ENCODE data around the gene CDH26.
"Not testable (repeated sequence)": the region's sequence is repeated elsewhere in the genome, so short reads cannot be mapped to it uniquely, and the experiment has no call there.

CDH26 gene

DNA sequence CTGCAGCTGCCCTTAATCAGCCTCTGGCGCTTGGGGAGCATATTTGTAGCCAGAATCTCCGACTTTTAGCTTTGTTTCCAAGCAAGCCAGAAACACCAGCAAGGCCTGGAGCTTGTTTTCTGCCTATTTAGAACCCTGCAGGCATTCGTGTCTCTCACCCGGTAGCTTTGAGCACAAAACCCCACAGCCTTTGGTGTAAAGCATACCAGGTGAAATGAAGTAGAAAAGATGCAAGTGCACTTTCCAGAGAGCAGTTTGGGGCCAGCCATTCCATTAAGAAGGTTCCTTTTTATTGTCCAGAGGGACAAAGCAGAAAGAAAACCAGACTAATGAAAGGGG lies 17.3 kb upstream of the CDH26 start:
- no peak for DNase-seq

DNA sequence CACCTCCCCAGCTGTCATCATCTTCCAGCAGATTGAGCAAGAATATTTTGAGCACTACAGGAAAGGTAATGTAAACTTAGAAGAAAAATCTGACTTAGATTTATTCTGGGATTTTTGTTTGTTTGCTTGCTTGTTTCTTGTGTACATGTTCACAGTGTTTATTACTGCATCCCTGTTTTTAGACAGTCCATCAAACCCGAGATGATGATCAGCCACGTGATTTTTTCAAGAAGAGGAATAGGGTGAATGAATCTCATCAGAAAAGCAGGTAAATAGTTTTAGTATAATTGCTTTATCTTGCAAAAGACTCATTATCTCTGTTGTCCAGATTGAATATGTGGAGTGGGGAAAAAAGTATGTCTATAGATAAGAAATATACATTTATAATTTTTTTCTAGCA lies 16.0 kb upstream of the CDH26 start:
- no peak for DNase-seq

DNA sequence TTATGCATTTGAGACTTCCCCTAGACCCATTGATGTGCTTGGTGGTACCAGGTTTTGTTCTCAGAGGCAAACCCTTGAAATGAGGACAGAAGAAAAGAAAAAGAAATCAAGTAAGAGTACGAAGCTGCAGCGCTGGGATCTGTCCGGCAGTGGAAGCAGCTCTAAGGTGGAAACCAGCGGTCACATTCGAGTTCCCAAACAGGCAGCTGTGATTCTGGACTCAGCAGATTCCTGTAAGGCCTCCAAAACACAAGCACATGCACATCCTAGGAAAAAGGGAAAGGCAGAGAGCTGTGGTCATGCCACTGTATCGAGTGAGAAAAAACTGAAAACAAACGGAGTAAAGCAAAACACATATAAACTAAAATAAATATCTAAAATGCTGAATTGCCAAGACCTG lies 13.5 kb upstream of the CDH26 start:
- no peak for DNase-seq

DNA sequence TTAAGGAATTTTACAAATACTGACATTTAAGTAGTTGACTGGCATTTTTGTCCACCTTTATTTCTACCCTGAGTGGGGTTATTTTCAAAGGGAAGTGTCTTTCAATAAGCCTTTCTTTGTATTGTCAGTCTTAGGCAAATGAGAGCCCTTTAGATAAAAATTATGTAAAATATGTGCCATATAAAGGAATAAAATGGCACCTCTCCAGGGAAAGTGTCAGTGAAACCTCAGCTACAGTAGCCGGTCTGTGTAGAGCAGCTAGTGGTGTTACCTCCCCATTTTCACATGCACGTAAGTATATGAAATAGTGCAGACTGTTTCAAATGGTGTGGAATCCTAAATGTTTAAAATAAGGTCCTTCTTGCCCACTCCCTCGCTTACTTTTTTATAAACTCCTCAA lies 13.0 kb upstream of the CDH26 start:
- DNase-seq = no peak

DNA sequence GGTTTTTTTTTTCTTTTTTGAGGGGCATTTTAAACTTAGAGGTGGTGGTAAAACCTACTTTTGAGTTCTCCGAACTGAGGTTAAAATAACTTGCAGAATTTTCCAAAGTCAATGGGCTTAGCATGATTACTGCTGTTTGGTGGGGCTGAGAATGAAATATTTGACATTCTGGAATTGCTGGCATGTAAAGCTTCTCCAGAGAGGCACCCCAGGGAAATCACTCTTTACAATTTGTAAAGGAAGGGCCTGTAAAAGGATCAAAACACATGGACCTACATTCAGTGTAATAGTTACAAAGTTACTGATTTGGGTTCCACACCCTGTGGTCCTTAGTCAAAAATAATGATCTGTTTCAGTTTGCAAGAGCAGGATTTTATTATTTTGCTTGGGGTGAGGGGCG lies 12.5 kb upstream of the CDH26 start:
- no peak for DNase-seq

DNA sequence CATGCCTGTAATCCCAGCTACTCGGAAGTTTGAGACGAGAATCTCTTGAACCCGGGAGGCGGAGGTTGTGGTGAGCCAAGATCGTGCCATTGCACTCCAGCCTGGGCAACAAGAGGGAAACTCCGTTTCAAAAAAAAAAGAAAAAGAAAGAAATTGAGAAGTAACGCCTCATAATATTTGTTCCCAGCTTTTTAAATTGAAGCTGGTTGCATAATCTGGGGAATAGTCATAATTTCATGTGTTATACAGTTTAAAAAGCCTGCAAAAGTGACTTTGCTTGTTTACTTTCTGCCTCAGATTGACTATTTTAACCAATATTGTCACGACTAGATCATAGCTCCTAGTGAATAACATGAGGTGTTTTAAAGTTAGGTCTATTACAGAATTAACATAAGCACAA lies 10.8 kb upstream of the CDH26 start:
- DNase-seq = no peak

DNA sequence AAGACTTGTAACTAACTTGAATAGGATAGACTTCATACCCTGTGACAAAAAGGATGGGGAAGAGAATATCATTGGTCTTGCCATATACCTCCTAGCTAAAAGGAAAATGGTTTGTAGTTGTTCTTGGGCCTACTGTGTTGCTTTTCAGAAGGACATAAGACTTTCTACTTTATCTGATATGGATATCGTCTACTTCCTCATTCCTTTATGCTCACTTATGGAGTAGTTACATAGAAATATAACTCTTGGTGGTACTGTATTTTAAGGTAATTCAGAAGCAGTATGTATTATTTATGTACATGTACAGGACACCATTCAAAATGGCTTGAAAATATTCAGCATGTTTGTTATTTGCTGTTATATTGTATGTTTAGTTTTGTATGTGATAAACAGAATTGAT lies 10.0 kb upstream of the CDH26 start:
- DNase-seq = no peak

DNA sequence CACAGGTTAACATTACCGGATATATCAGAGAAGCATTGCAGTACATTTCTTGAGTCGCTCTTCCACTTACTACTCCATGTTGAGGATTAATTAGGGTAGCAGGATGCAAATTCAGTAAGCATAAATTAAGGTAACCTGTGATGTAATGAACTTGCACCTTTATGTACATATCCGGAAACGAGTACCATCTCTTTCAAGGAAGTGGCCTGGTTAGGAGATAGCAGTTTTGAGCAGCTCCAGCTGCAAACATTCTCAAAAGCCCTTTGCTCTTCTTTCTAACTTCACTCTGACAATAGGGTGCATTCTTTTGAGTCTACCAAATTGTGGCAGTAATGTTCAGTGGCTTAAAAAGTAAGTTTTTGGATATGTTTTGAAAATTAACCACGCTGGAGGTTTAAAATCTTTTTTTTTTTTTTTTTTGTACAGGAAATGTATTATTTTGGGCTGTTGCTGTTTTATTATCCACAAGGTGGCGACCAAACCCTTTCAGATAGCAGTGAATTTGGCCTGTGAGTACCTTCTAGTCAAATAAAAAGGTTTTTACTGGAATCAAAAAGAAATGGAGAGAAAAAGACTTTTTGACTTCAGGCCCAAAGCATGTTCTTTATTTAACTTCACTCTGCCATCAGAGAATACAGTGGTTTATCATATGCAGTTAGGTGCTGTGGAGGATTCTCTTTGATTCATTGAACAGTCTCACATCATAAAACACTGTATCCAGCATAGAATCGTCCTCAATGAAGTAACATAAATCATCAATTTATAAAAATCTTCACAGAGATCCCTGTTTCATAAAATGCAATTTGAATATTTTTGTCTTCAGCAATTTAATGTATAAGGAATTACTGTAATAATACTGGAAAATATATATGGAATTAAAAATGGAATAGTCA lies 9.1 kb upstream of the CDH26 start:
- no peak for DNase-seq

DNA sequence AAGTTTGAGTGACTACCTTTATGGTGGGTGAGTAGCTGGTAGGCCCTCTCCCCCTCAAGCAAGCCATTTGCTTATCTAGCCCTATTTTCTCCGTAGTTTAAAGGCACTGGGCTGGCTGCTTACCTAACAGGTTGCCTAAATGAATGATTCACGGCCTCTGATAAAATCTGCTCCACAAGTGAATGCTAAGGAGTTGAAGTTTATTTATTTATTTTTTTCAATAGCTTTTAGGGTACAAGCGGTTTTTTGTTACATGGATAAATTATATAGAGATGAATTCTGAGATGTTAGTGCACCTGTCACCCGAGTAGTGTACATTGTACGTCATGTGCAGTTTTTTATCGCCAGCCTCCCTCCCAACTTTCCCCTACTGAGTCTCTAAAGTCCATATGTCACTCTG lies 8.3 kb upstream of the CDH26 start:
- DNase-seq = no peak

DNA sequence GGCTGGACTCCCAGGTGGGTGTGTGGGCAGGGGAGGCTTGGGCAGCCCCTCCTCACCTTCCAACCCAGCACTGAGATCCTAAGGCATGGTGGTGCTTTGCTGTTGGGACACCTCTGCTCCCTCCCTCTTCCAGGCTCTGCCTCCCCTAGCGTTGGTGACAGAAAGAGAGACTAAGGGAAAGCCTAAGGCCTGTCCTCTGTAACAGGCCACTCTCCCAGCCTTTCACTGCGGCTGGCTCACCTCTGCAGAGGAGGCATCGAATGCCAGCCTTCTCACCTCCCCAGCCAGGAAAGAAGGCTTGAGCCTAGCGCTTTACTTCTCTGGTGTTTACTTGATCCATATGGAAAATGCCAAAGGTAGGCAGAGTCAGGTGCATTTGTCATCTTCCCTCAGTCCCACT lies 3.5 kb upstream of the CDH26 start:
- no peak for DNase-seq

DNA sequence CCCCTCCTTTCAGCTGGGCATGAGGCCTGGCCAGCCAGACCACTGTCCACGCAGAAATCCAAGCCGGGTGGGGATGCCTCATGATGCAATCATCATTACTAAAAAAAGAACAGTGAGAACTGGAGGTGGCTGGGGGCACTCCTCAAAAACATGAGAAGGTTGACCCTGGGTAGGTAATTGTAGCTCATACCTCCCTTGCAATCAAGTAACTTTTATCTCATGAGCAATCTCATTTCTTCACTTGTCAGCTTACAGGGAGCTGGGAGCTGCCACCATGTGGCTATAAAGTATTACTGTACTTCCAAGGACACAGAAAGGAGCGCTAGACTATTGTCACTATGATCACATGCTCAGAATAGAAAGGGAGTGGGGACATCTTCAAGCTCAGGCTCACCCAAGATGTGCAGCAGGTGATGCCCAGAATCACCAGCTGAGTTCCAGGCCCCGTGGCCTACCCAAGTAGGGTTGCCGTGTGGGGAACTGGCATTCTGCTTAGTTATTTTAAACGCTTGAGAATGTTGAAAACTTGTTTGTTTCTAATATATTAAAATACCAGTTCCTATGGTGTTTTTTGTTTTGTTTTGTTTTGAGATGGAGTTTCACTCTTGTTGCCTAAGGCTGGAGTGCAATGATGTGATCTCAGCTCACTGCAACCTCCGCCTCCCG lies 3.0 kb upstream of the CDH26 start:
- DNase-seq = no peak

DNA sequence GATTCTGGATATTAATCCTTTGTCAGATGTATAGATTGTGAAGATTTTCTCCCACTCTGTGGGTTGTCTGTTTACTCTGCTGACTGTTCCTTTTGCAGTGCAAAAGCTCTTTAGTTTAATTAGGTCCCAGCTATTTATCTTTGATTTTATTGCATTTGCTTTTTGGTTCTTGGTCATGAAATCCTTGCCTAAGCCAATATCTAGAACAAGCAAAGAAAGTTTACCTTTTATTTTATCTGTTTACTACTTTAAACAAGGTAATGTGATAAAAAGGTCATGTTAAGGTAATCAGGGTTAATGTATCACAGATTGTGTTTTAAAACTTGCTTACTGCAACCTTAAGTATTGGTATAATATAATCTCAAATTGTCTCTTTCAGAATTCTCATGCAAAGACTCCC lies 655 bp upstream of the CDH26 start:
- DNase-seq = not testable (repeated sequence)

DNA sequence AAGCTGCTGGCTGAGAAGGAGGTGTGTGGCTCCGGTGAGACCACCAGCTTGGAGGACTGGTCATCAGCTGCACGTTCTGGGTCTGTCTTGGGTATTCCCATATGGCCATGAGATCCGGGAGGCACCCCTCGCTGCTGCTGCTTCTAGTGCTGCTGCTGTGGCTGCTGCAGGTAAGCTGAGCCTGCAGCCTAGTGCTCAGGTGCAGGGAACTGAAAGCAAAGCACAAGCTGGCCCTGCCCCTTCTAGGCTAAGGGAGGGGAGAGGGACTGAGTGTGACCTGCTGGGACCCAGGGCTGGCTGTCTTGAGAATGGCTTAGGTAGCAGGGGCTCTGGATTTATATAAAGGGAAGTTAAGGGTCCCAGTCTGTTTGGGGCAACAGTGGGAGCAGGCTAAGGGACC lies 403 bp downstream of the CDH26 start:
- DNase-seq = no peak

DNA sequence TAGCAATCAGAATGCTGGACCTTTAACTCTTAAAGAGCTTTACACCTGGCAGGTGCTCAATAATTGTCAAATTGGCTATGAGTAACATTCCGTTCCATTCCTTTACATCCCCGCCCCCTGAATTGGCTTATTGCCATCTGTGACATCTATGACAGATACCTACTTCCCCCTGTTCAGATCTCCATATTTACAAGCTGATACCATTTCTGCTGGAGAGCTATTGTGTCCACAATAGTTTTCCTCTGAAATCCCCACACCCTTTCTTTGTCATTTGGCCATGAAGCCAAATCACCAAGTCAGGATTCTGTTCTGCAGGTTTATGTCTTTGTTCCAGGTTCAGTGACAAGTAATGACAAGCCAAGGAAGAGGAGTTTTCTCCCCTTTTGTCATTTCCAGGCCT lies 3.2 kb downstream of the CDH26 start:
- DNase-seq = no peak

DNA sequence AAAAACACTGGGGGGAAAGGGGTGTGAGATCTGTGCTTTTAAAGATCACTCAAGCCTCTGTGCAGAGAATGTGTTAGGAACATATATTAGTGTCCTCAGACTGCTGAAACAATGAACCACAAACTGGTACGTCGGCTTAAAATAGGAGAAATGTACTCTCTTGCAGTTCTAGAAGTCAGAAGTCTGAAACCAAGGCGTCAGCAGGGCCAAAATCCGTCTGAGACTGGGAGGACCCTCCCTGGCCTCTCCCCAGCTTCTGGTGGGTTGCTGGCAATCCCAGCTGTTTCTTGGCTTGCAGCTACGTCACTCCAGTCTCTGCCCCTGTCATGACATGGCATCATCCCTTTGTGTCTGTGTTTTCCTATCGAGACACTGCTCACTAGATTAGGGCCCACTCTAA lies 3.9 kb downstream of the CDH26 start:
- DNase-seq = no peak

DNA sequence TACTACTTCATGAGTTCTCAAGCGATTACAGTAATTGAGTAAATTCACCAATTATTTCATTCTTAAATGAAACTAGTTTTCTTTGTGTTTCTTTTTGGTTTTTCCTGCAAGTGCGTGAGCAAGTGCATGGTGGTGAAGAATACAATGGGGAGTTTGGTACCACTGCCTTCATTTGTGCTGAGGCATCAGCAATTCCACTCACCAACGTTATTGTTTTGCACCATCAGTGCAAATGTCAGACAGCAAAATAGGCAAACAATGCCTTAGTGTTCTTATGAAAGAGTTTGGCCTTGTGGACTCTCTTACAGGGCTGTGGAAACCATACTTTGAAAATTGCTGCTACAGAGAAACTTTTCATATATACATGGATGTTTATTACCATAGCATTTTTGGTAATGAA lies 8.2 kb downstream of the CDH26 start:
- no peak for DNase-seq

DNA sequence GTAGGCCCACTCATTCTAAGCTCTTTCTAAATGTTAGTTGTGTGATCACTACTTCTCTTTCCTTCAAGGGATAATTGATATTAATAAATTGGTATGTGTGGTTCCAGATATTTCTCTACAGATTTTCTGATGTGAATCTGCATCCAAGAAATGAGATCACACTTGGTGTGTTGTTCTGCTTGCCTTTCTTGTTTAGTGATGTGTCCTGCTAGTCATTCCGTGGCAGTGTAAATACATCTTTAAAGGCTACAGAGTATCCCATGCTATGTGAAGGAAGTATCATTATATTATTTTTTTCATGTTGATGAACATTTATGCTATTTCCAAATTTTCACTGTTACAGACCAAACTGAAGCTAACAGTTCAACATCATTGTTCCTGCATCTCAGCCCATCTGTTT lies 13.2 kb downstream of the CDH26 start:
- DNase-seq = no peak

DNA sequence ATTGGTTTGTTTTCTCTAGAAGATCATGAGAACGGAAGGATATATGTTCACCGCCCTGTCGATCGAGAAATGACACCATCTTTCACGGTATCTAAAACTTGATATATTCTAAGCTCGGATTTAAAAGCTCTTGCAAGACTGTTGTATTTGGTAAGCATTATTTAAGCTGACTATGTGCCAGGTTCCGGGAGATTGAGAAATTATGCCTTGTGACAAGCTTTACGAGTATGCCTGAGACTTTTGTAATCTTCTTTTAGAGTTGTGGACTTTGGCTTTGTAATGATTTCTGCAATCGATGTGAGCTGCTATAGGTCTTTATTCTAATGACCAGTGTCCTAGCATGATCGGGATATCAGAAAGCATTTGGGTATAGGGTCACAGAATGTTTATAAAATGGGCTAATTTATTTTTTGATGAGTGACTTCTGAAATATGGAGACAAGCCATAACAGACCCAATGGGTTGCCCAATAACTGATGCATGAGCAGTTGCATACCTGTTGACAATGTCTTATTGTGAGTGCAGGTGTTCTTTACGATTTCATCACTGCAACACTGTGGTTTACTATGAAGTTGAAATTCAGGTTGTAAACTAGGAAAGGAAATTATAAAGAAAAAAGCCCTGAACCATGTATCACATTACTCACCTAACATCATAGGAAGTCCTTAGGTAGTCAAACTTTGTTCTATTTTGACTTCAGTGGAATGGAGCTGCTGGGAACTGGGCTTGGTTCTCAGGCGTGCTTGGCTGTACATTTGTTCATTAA lies 14.0 kb downstream of the CDH26 start:
- DNase-seq = no peak

DNA sequence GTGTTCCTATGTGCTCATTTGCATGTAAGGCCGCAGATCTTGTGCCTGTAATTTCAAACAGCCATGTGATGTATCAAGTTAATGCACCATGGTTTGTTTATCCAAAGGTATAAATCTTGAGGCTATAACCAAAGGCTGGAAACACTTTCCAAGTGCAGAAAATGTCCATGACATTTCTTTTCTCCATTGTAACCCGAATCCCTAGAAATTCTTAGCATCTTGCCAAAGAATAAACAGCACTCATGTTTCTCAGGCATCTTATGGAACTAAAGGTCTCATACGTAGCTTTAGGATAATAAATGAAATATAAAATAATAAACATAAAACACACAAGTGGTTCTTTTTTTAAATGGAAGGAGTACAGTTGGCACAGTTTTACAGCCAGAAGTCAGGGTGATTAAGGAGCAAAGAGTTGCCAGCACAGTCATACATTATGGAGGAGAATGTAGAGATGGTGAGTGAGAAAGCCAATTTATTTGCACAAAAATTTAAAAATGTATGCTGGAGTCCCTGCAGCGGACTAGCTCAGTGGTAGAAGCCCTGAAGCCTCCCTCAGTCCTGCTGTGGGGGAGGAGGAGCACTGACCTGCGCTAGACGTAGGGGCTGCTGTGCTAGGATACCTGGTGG lies 18.0 kb downstream of the CDH26 start:
- peak; percentile 28 for DNase-seq

DNA sequence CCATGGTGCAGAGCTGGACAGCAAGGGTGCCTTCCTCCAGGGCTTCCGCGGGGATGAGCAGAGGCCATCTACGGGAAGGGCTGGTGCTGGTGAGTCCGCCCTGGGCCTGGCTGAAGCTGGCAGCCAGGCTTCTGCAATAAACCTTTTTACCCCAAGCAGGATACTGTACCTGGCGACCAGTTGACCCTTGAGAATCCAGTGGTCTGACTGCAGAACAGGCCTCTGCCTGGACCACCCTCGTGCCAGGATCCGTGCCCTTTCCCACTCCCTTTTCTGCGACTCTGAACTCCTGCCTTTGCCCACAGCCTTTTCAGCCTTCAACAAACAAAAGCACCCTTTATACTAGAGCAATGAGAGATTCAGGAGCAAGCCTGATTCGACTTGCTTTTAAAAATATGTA lies 18.9 kb downstream of the CDH26 start:
- no peak for DNase-seq

DNA sequence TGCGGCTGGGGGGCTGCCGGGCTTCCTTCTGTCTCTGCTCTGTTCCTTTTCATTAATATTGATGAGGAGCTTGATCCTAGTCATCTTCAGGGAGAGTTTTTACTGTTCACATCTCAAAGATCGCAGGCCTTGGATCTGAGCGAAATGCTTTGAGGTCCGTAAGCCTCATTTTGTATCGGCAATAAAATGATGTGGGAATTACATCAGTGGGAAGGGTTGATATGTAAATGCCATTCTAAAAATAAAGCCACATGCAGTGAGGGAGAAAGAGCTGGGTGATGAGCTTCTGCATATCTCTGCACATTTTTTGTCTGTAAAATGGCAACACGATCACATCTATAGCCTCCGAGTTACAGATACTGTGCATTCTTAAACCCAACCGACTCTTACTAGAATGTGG lies 24.9 kb downstream of the CDH26 start:
- DNase-seq = no peak

DNA sequence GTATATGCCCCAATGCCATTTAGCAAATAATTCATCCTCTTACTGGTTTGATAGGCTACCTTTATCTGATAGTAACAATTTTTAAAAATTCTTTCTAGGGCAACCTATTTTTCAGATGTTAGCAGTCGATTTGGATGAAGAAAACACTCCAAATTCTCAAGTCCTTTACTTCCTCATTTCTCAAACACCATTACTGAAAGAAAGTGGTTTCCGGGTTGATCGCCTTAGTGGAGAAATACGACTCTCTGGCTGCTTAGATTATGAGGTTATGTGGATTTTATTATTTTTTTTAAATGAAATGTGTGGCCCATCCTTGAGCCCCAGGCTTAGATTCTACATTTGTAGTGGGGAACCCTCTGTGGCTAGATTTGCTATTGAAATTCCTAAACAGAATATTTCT lies 26.3 kb downstream of the CDH26 start:
- DNase-seq = no peak

DNA sequence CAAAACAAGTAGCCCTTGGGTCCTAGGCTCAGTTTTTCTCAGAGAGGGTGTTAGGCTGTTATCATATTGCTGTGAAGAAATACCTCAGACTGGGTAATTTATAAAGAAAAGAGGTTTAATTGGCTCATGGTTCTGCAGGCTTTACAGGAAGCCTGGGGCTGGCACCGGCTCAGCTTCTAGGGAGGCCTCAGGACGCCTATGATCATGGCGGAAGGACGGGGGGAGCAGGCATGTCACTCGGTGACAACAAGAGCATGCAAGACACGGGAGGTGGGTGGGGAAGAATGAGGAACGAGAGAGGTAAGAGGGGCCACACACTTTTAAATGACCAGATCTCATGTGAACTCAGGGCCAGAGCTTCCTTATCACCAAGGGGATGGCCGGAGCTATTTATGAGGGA lies 26.9 kb downstream of the CDH26 start:
- no peak for DNase-seq
